K562 (cell line): ENCODE data around the gene CPT1A. TPM values are rescaled to one million over a fixed set of nuclear protein-coding genes. Genes with fewer than 3 reads are reported as not detected.
A peak's percentile ranks its signal among the peaks of the same experiment; 100 is the strongest.

Source experiments
- ATAC-seq: fragments of 200-7000 bp; cut with Tn5 transposase; 3 replicates; pipeline ENCODE4 v1.9.1; 2020; ENCODE audit warnings: moderate library complexity
- BruUV-seq: library from RNA; stranded (reverse); fragments of 400-500 nt; replicated peaks from 2 replicates; lab custom pipeline; 2021; lab: Mats Ljungman, UMichigan
- CTCF ChIA-PET: fragments of 300-600 bp; formaldehyde crosslinking; extraction: SDS; loops from one replicate; lab custom pipeline; 2021; ENCODE audit warnings: low intra/inter-chr PET ratio; lab: Yijun Ruan, JAX
- POLR2A ChIA-PET: fragments of 300-600, 350-650 bp; sonication (Branson Sonifier 250); formaldehyde crosslinking; extraction: SDS; loops from one replicate; lab custom pipeline; 2021; ENCODE audit warnings: antibody characterized with exemption, inconsistent platforms; lab: Yijun Ruan, JAX
- DNase-seq, 4 experiments: peaks; one replicate each; pipeline versions ENCODE4 v3.0.0 to v3.0.0-alpha.2; 2011 to 2018; ENCODE audit warnings: low spot score in 3 of 4, mixed read lengths in 3 of 4; ENCODE audit errors: extremely low read depth in 1 of 4
- FAIRE-seq: peaks from 2 replicates; lab custom pipeline; 2011; peaks lifted over from hg19 to GRCh38; lab: Jason Lieb, UNC
- H2AFZ ChIP-seq: 2 replicates; pipeline ENCODE4 v1.6.0; 2011; ENCODE audit warnings: low read depth, low read length, control low read depth, inconsistent platforms
- H3K27ac ChIP-seq: fragments of 200-600 bp; 3 replicates; pipeline ENCODE4 v1.8.0; 2011; ENCODE audit warnings: low read depth, mild to moderate bottlenecking, control low read depth, inconsistent platforms, low read length, moderate library complexity, mixed read lengths; ENCODE audit errors: extremely low read depth
- H3K27me3 ChIP-seq, 2 experiments: fragments of 300-600 bp in 1 of 2; 2 replicates in 1 of 2; 3 replicates in 1 of 2; pipeline versions ENCODE4 v1.6.0 to v1.8.0; 2011; ENCODE audit warnings: inconsistent platforms in 2 of 2, low read length in 2 of 2, mild to moderate bottlenecking in 1 of 2, mixed read lengths in 1 of 2, moderate library complexity in 1 of 2; ENCODE audit not compliant: control insufficient read depth in 2 of 2, insufficient read depth in 2 of 2
- H3K36me3 ChIP-seq: fragments of 300-600 bp; 3 replicates; pipeline ENCODE4 v1.8.0; 2011; ENCODE audit warnings: mild to moderate bottlenecking, low read length, inconsistent platforms; ENCODE audit not compliant: control insufficient read depth, insufficient read depth
- H3K4me1 ChIP-seq, 2 experiments: fragments of 200-600 bp in 1 of 2; replicated peaks in 1 of 2; 2 replicates in 1 of 2; 3 replicates in 1 of 2; pipeline versions ENCODE4 v1.5.1 to v1.8.0; 2011; ENCODE audit warnings: inconsistent platforms in 2 of 2, low read length in 2 of 2, mild to moderate bottlenecking in 1 of 2, mixed read lengths in 1 of 2, moderate library complexity in 1 of 2; ENCODE audit not compliant: control insufficient read depth in 2 of 2, insufficient read depth in 2 of 2
- H3K4me2 ChIP-seq: 2 replicates; pipeline ENCODE4 v1.6.1; 2011; ENCODE audit warnings: low read length, control low read depth, inconsistent platforms, mixed read lengths; ENCODE audit not compliant: insufficient read depth
- H3K4me3 ChIP-seq: fragments of 200-600 bp; sonication (generic), shearing (Covaris generic); 2 replicates; pipeline ENCODE4 v1.5.1; 2016; ENCODE audit warnings: control low read depth, inconsistent platforms
- H3K79me2 ChIP-seq: fragments of 200-600 bp; 3 replicates; pipeline ENCODE4 v1.8.0; 2011; ENCODE audit warnings: low read length, inconsistent platforms; ENCODE audit not compliant: control insufficient read depth, insufficient read depth
- H3K9ac ChIP-seq, 2 experiments: 2 replicates each; pipeline versions ENCODE4 v1.6.0 to v1.6.1; 2011; ENCODE audit warnings: low read depth in 2 of 2, low read length in 2 of 2, control low read depth in 1 of 2, inconsistent platforms in 1 of 2, mild to moderate bottlenecking in 1 of 2, mixed read lengths in 1 of 2; ENCODE audit not compliant: insufficient read depth in 1 of 2
- H3K9me1 ChIP-seq: one replicate; pipeline ENCODE4 v1.6.0; 2011; ENCODE audit warnings: inconsistent platforms, mild to moderate bottlenecking, low read length, moderate library complexity; ENCODE audit not compliant: control insufficient read depth, insufficient read depth
- H3K9me3 ChIP-seq: replicated peaks from 2 replicates; pipeline ENCODE4 v1.5.1; 2011; ENCODE audit warnings: low read depth, low read length, inconsistent platforms; ENCODE audit not compliant: control insufficient read depth, insufficient read depth
- H4K20me1 ChIP-seq: replicated peaks from 2 replicates; pipeline ENCODE4 v1.6.1; 2011; ENCODE audit warnings: low read length, inconsistent platforms, mixed read lengths; ENCODE audit not compliant: control insufficient read depth, insufficient read depth
- CTCF ChIP-seq, 3 experiments: IDR thresholded peaks in 2 of 3; conservative IDR thresholded peaks in 1 of 3; 2 replicates each; pipeline ENCODE4 v1.5.1; 2011 to 2012; ENCODE audit warnings: low read length in 3 of 3, mild to moderate bottlenecking in 3 of 3, control low read depth in 2 of 3, improper control_type of control experiment in 1 of 3, inconsistent platforms in 1 of 3, low read depth in 1 of 3, mixed read lengths in 1 of 3, moderate library complexity in 1 of 3; ENCODE audit not compliant: insufficient read depth in 2 of 3
- ILK ChIP-seq: fragments of 450-650 bp; IDR thresholded peaks from 2 replicates; pipeline ENCODE4 v1.6.1; 2016; ENCODE audit warnings: missing genetic modification characterization, low read depth, mild to moderate bottlenecking, missing compliant biosample characterization, moderate library complexity, borderline replicate concordance
- WGBS: fragments of 100-300 bp; shearing (Covaris generic); methylation state at CpG from one replicate; pipeline ENCODE4 v1.1.6; 2016; ENCODE audit warnings: low coverage, mixed read lengths; ENCODE audit not compliant: insufficient coverage; ENCODE audit errors: missing lambda C conversion rate; 5-methylcytosine and 5-hydroxymethylcytosine counted together
- in situ Hi-C: fragments of 300-500 bp; cut with MboI; formaldehyde crosslinking; loops from 4 replicates; pipeline ENCODE4 v1.15.0; 2018; ENCODE audit warnings: inconsistent platforms, mixed read lengths
- intact Hi-C: fragments of 100-400 bp; cut with micrococcal nuclease; formaldehyde crosslinking; loops from 2 replicates; pipeline ENCODE4 v1.14.2; 2022
- polyA plus RNA-seq, 8 experiments: library from polyadenylated mRNA; depleted of rRNA in 4 of 8; stranded (reverse) in 5 of 8; unstranded in 3 of 8; fragments of >200 nt; fragmentation: Nextera tagmentation in 2 of 8; fragmentation: Illumina TruSeq in 1 of 8; extraction: Ambion mirVana in 2 of 8; extraction: Trizol in 1 of 8; gene quantifications; 2 replicates each; pipeline versions ENCODE4 v1.2.1 to v1.2.3, GENCODE V29; 2011 to 2014; ENCODE audit warnings: inconsistent platforms in 1 of 8, missing spikeins in 1 of 8
- total RNA-seq, 7 experiments: library from RNA; depleted of rRNA in 6 of 7; stranded (reverse); fragments of >200 nt in 6 of 7; fragmentation: Illumina TruSeq in 2 of 7; extraction: Trizol in 2 of 7; gene quantifications; 2 replicates each; pipeline versions ENCODE4 v1.2.1 to v1.2.3, GENCODE V29; 2011 to 2021; ENCODE audit warnings: low replicate concordance in 1 of 7

CPT1A gene
- total and polyA plus RNA-seq, 9 of the 15 experiments (the other 6 are each of a cell fraction or from before 2014, with no cell fraction given), result 2.6 to 29.1 (median 12.3) TPM

- BruUV-seq, result no TSS peak
- H3K27ac ChIP-seq, result no peak overlapping the region
- ATAC-seq (peak; percentile 38; the same call in 1 of the 3 replicates), FAIRE-seq (no peak), DNase-seq (no peak)
- H3K9me1 ChIP-seq, result no peaks in the 10 kb centered on the region
- ChIA-PET CTCF (no interaction called here), POLR2A (interaction anchor here (0.7 kb wide), 1 partner anchor 952 kb away, joined by 4 read pairs; no protein-coding TSS in a partner anchor)
- H2AFZ ChIP-seq, result no peak overlapping the region
- no peaks in the 10 kb centered on the region for H4K20me1 ChIP-seq
- intact Hi-C loops (no loop called here), in situ Hi-C loops (no loop called here)
- no peak overlapping the region for H3K4me3 ChIP-seq
- H3K9ac ChIP-seq, result peak overlapping the region in 1 of 2 experiments; percentile 52; a peak in 1 of 4 replicates
- H3K36me3 ChIP-seq, result peaks cover 14% of the 10 kb centered on the region; the same call in 2 of the 3 replicates
- H3K4me2 ChIP-seq, result no peak overlapping the region
- H3K27me3 ChIP-seq, result no peaks in the 10 kb centered on the region
- 75% methylated on average over 11 of the region's 14 CpGs for WGBS
- peaks cover 0 to 6% of the 10 kb centered on the region in 2 experiments; a peak in 2 of 5 replicates for H3K4me1 ChIP-seq
- TF ChIP-seq ILK (no peak), CTCF (IDR thresholded peaks at IDR 0.05 in 2 of 3, conservative IDR thresholded peaks at IDR 0.05 in 1 of 3; ENCODE audit: insufficient read depth in 2 of 3, low read depth in 1 of 3, low read length in 3 of 3) (peak in 1 of 3 experiments; percentile 8; a peak in 1 of 6 replicates)
- H3K79me2 ChIP-seq, result no peaks in the 10 kb centered on the region
- H3K9me3 ChIP-seq, result no peaks in the 10 kb centered on the region
These were observed 77.6 kb downstream of the CPT1A start for GRCh38 chr11:68763926-68764657.
